ENCODE results near the gene LAPTM4A. TPM values are rescaled to one million over a fixed set of nuclear protein-coding genes. Genes with fewer than 3 reads are reported as not detected.
A peak's percentile ranks its signal among the peaks of the same experiment; 100 is the strongest.

The LAPTM4A gene
- total RNA-seq, 1 donor from 2014 or later, result 172 TPM

GRCh38 chr2:20081841-20082240 lies 30.4 kb upstream of the LAPTM4A start:
- TF ChIP-seq POLR2AphosphoS5 (IDR thresholded peaks at IDR 0.05; ENCODE audit: insufficient read depth in 1 of 2, low read depth in 1 of 2) (no peak), CTCF (IDR thresholded peaks at IDR 0.05) (no peak), POLR2A (IDR thresholded peaks at IDR 0.05) (no peak)
- no peaks in the 10 kb centered on the region for H3K27me3 ChIP-seq
- H3K9me3 ChIP-seq, result no peaks in the 10 kb centered on the region
- no peak overlapping the region for H3K27ac ChIP-seq
- intact Hi-C loops (cut with DNase I), result no loop called here
- H3K4me3 ChIP-seq, result no peak overlapping the region
- H3K4me1 ChIP-seq, result no peaks in the 10 kb centered on the region
- no peaks in the 10 kb centered on the region for H3K36me3 ChIP-seq
- no peak for DNase-seq (ENCODE audit: extremely low spot score in 2 of 2)

GRCh38 chr2:20080839-20081415 lies 29.5 kb upstream of the LAPTM4A start:
- TF ChIP-seq POLR2AphosphoS5 (IDR thresholded peaks at IDR 0.05; ENCODE audit: insufficient read depth in 1 of 2, low read depth in 1 of 2) (no peak), CTCF (IDR thresholded peaks at IDR 0.05) (no peak), POLR2A (IDR thresholded peaks at IDR 0.05) (no peak)
- Histone ChIP-seq H3K27ac (no peak overlapping the region), H3K9me3 (no peaks in the 10 kb centered on the region), H3K36me3 (no peaks in the 10 kb centered on the region), H3K27me3 (no peaks in the 10 kb centered on the region), H3K4me1 (no peaks in the 10 kb centered on the region), H3K4me3 (no peak overlapping the region)
- intact Hi-C loops (cut with DNase I), result no loop called here
- peak in 1 of 2 donors; percentile 67 for DNase-seq (ENCODE audit: extremely low spot score in 2 of 2)

- H3K9me3 ChIP-seq, result no peaks in the 10 kb centered on the region
- TF ChIP-seq CTCF (IDR thresholded peaks at IDR 0.05) (no peak), POLR2AphosphoS5 (IDR thresholded peaks at IDR 0.05; ENCODE audit: insufficient read depth in 1 of 2, low read depth in 1 of 2) (no peak), POLR2A (IDR thresholded peaks at IDR 0.05) (no peak)
These were observed 29.0 kb upstream of the LAPTM4A start for GRCh38 chr2:20080428-20080827.

GRCh38 chr2:20079546-20080115 lies 28.2 kb upstream of the LAPTM4A start:
- Histone ChIP-seq H3K4me1 (peaks cover 1% of the 10 kb centered on the region), H3K9me3 (no peaks in the 10 kb centered on the region), H3K36me3 (no peaks in the 10 kb centered on the region), H3K4me3 (no peak overlapping the region), H3K27me3 (no peaks in the 10 kb centered on the region), H3K27ac (no peak overlapping the region)
- TF ChIP-seq POLR2A (IDR thresholded peaks at IDR 0.05), result no peak
- TF ChIP-seq CTCF (IDR thresholded peaks at IDR 0.05), result no peak
- TF ChIP-seq POLR2AphosphoS5 (IDR thresholded peaks at IDR 0.05; ENCODE audit: insufficient read depth in 1 of 2, low read depth in 1 of 2), result no peak
- intact Hi-C loops (cut with DNase I), result no loop called here
- DNase-seq (ENCODE audit: extremely low spot score in 2 of 2), result peak; percentile 77 to 79

More at GRCh38 chr2:20080428-20080827, 29.0 kb upstream of the LAPTM4A start:
- DNase-seq (ENCODE audit: extremely low spot score in 2 of 2), result peak; percentile 31 to 79
- Histone ChIP-seq H3K36me3 (no peaks in the 10 kb centered on the region), H3K27ac (no peak overlapping the region), H3K4me3 (no peak overlapping the region), H3K4me1 (no peaks in the 10 kb centered on the region), H3K27me3 (no peaks in the 10 kb centered on the region)
- intact Hi-C loops (cut with DNase I), result no loop called here

GRCh38 chr2:20077411-20077940 lies 26.0 kb upstream of the LAPTM4A start:
- intact Hi-C loops (cut with DNase I), result no loop called here
- Histone ChIP-seq H3K27ac (no peak overlapping the region), H3K36me3 (no peaks in the 10 kb centered on the region), H3K4me1 (peaks cover 23% of the 10 kb centered on the region), H3K27me3 (no peaks in the 10 kb centered on the region), H3K9me3 (no peaks in the 10 kb centered on the region), H3K4me3 (no peak overlapping the region)
- TF ChIP-seq POLR2A (IDR thresholded peaks at IDR 0.05) (no peak), POLR2AphosphoS5 (IDR thresholded peaks at IDR 0.05; ENCODE audit: insufficient read depth in 1 of 2, low read depth in 1 of 2) (no peak), CTCF (IDR thresholded peaks at IDR 0.05) (no peak)
- peak; percentile 7 to 25 for DNase-seq (ENCODE audit: extremely low spot score in 2 of 2)

All from vagina (tissue), 2 donors.